Stimulated activated CD4-positive, alpha-beta T cell treated with anti-CD3 and anti-CD28 coated beads, Interleukin-4, amount 100 ng/mL, for 4 hours (primary cell): ENCODE results near the gene GSTM2.

Experiments
- DNase-seq, 2 experiments: peaks; one replicate each; pipeline ENCODE4 v3.0.0-alpha.2; 2020

Gene GSTM2

GRCh38 chr1:109630081-109630897, 37.6 kb upstream of the GSTM2 start:
- DNase-seq: peak in 1 of 2 experiments; percentile 39

- DNase-seq: no peak
Measured at GRCh38 chr1:109630898-109631512, 36.9 kb upstream of the GSTM2 start.

GRCh38 chr1:109631513-109632505, 36.0 kb upstream of the GSTM2 start:
- no peak for DNase-seq

- DNase-seq: no peak
Measured at GRCh38 chr1:109632671-109633346, 35.0 kb upstream of the GSTM2 start.

GRCh38 chr1:109634292-109634691, 33.6 kb upstream of the GSTM2 start:
- no peak for DNase-seq

- no peak for DNase-seq
Measured at GRCh38 chr1:109634771-109635750, 32.8 kb upstream of the GSTM2 start.

- DNase-seq: no peak
Measured at GRCh38 chr1:109635862-109636200, 32.0 kb upstream of the GSTM2 start.

- no peak for DNase-seq
Measured at GRCh38 chr1:109636201-109636952, 31.5 kb upstream of the GSTM2 start.

- no peak for DNase-seq
Measured at GRCh38 chr1:109637446-109637845, 30.4 kb upstream of the GSTM2 start.

GRCh38 chr1:109639063-109639840, 28.6 kb upstream of the GSTM2 start:
- no peak for DNase-seq

GRCh38 chr1:109639841-109640184, 28.0 kb upstream of the GSTM2 start:
- DNase-seq: no peak

GRCh38 chr1:109640285-109640865, 27.5 kb upstream of the GSTM2 start:
- peak; percentile 79 to 92 for DNase-seq

- no peak for DNase-seq
Measured at GRCh38 chr1:109641078-109641740, 26.6 kb upstream of the GSTM2 start.

- DNase-seq: no peak
Measured at GRCh38 chr1:109641861-109642260, 26.0 kb upstream of the GSTM2 start.

- no peak for DNase-seq
Measured at GRCh38 chr1:109642626-109643025, 25.2 kb upstream of the GSTM2 start.

GRCh38 chr1:109643385-109644230, 24.2 kb upstream of the GSTM2 start:
- DNase-seq: peak; percentile 75 to 87

GRCh38 chr1:109644670-109645069, 23.2 kb upstream of the GSTM2 start:
- DNase-seq: no peak

GRCh38 chr1:109649491-109649914, 18.4 kb upstream of the GSTM2 start:
- DNase-seq: no peak
